Tibial nerve (tissue), 4 donors: Measurements from ENCODE around the gene PLCH2. TPM values are rescaled to one million over a fixed set of nuclear protein-coding genes. Genes with fewer than 3 reads are reported as not detected.

Experiments
- DNase-seq, 2 donors: peaks; one replicate each; pipeline ENCODE4 v3.0.0-alpha.2; 2019; ENCODE audit warnings: low spot score in 2 of 2
- H3K27ac ChIP-seq, 4 donors: fragments of 200-600 bp; sonication (generic) in 3 of 4; one replicate each; pipeline ENCODE4 v1.5.1; 2017 to 2019; ENCODE audit warnings: mild to moderate bottlenecking in 1 of 4
- H3K27me3 ChIP-seq, 2 donors: fragments of 200-600 bp; sonication (generic) in 1 of 2; one replicate each; pipeline versions ENCODE4 v1.5.1 to v1.6.0; 2017 to 2019
- H3K36me3 ChIP-seq, 3 donors: fragments of 200-600 bp; sonication (generic); one replicate each; pipeline ENCODE4 v1.5.1; 2018 to 2019
- H3K4me1 ChIP-seq, 4 donors: fragments of 200-600 bp; sonication (generic) in 3 of 4; one replicate each; pipeline ENCODE4 v1.5.1; 2017 to 2019
- H3K4me3 ChIP-seq, 4 donors: fragments of 200-600 bp; sonication (generic) in 3 of 4; one replicate each; pipeline ENCODE4 v1.5.1; 2017 to 2019; ENCODE audit warnings: mild to moderate bottlenecking in 1 of 4, moderate library complexity in 1 of 4
- H3K9me3 ChIP-seq, 4 donors: fragments of 200-600 bp; sonication (generic) in 3 of 4; one replicate each; pipeline ENCODE4 v1.5.1; 2017 to 2019
- EP300 ChIP-seq, 2 donors: sonication (generic); formaldehyde crosslinking; IDR thresholded peaks; one replicate each; pipeline ENCODE4 v1.6.1; 2017; ENCODE audit warnings: antibody characterized with exemption in 2 of 2, mild to moderate bottlenecking in 1 of 2
- POLR2A ChIP-seq, 2 donors: fragments of 450-650 bp; IDR thresholded peaks; one replicate each; pipeline ENCODE4 v1.6.1; 2017; ENCODE audit warnings: antibody characterized with exemption in 2 of 2, mild to moderate bottlenecking in 2 of 2, moderate library complexity in 2 of 2
- WGBS, 2 donors: methylation state at CpG; one replicate each; pipeline ENCODE4 v1.1.5; 2018; 5-methylcytosine and 5-hydroxymethylcytosine counted together
- total RNA-seq, 4 donors: library from RNA; depleted of rRNA; stranded (reverse); fragments of >200 nt; gene quantifications; one replicate each; pipeline ENCODE4 v1.1.0, GENCODE V29; 2016
- TF ChIP-seq, protein P1 (sequence below), 5 experiments: fragments of 200-600 bp in 3 of 5; fragments of 450-650 bp in 2 of 5; sonication (generic) in 3 of 5; IDR thresholded peaks; one replicate each; pipeline ENCODE4 v1.5.1; 2016 to 2019; ENCODE audit warnings: antibody characterized with exemption in 5 of 5, mild to moderate bottlenecking in 3 of 5, moderate library complexity in 2 of 5

PLCH2 gene
- total RNA-seq, 4 donors from 2014 or later: 0.21 to 0.59 (median 0.26) TPM

DNA sequence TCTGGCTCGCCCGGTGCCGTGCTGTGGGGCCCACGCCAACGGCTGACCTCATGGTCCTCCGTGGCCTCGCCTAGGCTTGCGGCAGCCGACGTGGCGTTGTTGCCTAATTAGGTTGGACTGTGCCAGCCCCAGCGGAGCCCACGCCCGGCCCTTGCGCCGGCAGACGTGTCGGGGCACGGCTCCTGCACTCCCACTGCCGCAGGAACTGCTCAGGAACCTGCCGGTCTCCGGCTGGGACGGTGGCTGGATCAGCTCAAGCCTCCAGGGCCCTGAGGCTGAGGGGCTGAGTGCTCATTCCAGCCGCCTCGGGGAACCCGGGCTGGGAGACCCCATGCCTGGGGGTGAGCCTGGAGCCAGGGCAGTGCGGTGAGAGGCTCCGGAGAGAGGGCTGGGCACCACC is 47.6 kb upstream of the PLCH2 start:
- no peak for DNase-seq
- no peaks in the 10 kb centered on the region for H3K4me1 ChIP-seq
- TF ChIP-seq POLR2A (IDR thresholded peaks at IDR 0.05) (no peak), EP300 (IDR thresholded peaks at IDR 0.05) (no peak)
- TF ChIP-seq, protein P1, sequence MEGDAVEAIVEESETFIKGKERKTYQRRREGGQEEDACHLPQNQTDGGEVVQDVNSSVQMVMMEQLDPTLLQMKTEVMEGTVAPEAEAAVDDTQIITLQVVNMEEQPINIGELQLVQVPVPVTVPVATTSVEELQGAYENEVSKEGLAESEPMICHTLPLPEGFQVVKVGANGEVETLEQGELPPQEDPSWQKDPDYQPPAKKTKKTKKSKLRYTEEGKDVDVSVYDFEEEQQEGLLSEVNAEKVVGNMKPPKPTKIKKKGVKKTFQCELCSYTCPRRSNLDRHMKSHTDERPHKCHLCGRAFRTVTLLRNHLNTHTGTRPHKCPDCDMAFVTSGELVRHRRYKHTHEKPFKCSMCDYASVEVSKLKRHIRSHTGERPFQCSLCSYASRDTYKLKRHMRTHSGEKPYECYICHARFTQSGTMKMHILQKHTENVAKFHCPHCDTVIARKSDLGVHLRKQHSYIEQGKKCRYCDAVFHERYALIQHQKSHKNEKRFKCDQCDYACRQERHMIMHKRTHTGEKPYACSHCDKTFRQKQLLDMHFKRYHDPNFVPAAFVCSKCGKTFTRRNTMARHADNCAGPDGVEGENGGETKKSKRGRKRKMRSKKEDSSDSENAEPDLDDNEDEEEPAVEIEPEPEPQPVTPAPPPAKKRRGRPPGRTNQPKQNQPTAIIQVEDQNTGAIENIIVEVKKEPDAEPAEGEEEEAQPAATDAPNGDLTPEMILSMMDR (IDR thresholded peaks at IDR 0.05): no peak
- no peak overlapping the region for H3K27ac ChIP-seq
- H3K4me3 ChIP-seq: no peak overlapping the region
- H3K9me3 ChIP-seq: peaks cover 0 to 14% (median 0%) of the 10 kb centered on the region in 4 donors
- WGBS, 2 donors: 89 to 90% methylated on average over 23 to 28 of the region's 28 CpGs
- H3K36me3 ChIP-seq: no peaks in the 10 kb centered on the region
- H3K27me3 ChIP-seq: peaks cover 0 to 85% of the 10 kb centered on the region in 2 donors

DNA sequence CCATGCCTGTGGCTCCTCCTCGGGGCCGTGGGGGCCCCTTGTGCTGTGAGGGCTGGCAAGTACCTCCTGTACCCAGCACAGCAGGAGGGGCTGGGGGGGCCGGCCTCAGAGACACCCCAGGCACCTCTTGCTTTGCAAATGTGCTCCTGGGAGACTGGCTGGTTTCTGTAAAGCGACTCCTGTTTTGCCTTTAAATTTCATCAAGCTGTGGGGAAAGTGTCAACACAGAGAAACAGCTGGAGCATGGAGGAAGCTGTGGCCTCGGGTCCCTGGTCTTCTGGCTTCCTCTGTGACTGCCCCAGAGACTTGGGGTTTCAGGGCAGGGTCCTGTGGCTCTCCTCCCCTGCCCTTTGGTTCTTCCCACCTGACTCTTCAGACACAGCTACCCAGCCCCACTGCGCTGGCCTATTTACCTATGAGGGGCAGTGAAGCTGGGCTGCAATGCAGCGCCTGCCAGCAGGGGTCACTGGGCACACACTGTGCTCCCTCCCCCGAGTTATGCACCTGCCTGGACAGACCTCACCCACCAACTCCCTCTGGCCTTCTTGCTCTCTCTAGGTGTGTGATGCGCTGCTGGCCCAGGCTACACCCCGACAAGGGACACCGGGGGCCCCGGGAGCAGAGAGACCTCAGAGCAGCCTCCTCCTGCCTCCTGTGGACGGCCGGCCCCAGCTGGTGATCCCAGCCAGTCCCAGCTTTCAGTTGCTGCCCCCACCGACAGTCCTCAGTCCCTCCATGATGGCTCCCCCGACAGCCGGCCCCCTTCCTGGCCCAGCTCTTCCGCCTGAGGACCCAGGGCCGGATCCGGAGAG is 46.1 kb upstream of the PLCH2 start:
- Histone ChIP-seq H3K4me3 (no peak overlapping the region), H3K27me3 (peaks cover 0 to 91% of the 10 kb centered on the region in 2 donors), H3K27ac (no peak overlapping the region), H3K36me3 (no peaks in the 10 kb centered on the region), H3K9me3 (peaks cover 0 to 12% (median 0%) of the 10 kb centered on the region in 4 donors), H3K4me1 (no peaks in the 10 kb centered on the region)
- TF ChIP-seq, protein P1 (IDR thresholded peaks at IDR 0.05): no peak
- TF ChIP-seq EP300 (IDR thresholded peaks at IDR 0.05): no peak
- no peak for TF ChIP-seq POLR2A (IDR thresholded peaks at IDR 0.05)
- WGBS, 2 donors: 79 to 83% methylated on average over 17 of the region's 20 CpGs
- DNase-seq: no peak

DNA sequence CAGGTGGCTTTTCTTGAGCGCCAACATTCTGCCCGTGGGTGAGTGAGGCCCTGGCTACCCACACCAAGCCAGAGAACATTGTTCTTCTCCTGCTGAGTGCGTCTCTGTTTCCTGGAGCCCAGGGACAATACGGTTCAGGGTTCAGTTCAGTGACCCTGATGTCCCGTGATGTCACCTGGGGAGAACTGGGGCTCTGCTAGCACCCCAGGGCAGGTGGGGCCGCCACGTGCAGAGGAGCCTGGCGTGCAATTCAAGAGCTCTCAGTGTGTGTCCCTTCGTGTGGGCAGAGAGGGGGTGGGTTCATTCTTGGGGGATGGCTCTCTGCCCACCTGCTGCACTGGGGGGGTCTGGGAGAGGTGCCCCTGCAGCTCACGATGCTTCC is 45.5 kb upstream of the PLCH2 start:
- no peaks in the 10 kb centered on the region for H3K4me1 ChIP-seq
- H3K27ac ChIP-seq: no peak overlapping the region
- peaks cover 0 to 12% (median 0%) of the 10 kb centered on the region in 4 donors for H3K9me3 ChIP-seq
- TF ChIP-seq POLR2A (IDR thresholded peaks at IDR 0.05): no peak
- TF ChIP-seq, protein P1 (IDR thresholded peaks at IDR 0.05): no peak
- TF ChIP-seq EP300 (IDR thresholded peaks at IDR 0.05): no peak
- no peak overlapping the region for H3K4me3 ChIP-seq
- peaks cover 0 to 96% of the 10 kb centered on the region in 2 donors for H3K27me3 ChIP-seq
- 70 to 72% methylated on average over 9 to 10 of the region's 10 CpGs for WGBS, 2 donors
- no peaks in the 10 kb centered on the region for H3K36me3 ChIP-seq
- DNase-seq: no peak

DNA sequence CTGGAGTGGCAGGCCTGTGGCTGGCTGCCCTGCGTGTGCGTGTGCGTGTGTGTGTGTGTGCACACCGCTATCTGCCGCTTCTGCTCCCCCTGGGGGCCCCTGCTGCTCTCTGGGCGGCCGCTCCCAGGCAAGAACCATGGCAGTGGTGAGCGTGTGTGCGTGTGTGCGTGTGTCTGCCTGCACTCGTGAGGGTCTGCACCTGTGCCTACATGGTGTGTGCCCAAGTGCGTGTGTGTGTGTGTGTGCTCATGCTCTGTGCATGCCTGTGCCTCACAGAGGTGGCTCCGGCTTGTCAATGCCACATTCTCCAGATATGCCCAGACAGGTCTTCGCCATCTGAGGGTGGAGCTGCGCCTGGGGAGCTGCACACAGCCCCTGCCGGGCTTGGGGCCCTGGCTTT is 45.0 kb upstream of the PLCH2 start:
- no peak overlapping the region for H3K27ac ChIP-seq
- no peak for TF ChIP-seq EP300 (IDR thresholded peaks at IDR 0.05)
- H3K9me3 ChIP-seq: peaks cover 0 to 12% (median 0%) of the 10 kb centered on the region in 4 donors
- no peaks in the 10 kb centered on the region for H3K36me3 ChIP-seq
- H3K4me1 ChIP-seq: no peaks in the 10 kb centered on the region
- no peak for DNase-seq
- H3K4me3 ChIP-seq: no peak overlapping the region
- H3K27me3 ChIP-seq: peaks cover 0 to 92% of the 10 kb centered on the region in 2 donors
- 63 to 100% methylated on average over 2 to 16 of the region's 16 CpGs for WGBS, 2 donors

DNA sequence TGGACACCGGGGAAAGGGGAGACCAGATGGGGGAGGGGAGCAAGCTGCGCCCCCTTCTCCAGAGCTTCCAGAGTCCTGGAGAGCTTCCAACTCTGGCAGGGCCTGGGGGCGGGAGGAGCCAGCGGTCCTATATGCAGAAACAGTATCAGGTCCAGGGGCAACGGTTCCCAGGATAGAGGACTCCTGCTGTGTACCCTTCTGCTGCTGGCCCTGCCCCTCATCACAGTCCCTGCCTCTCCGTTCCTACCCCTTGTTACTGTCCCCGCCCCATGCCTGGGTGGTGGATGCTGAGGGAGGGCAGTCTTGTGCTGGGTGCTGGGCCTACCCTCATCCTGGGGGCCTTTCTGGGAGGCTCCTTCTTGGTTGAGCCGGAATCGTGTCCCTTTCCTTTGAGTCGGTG is 44.6 kb upstream of the PLCH2 start:
- Histone ChIP-seq H3K27me3 (peaks cover 0 to 89% of the 10 kb centered on the region in 2 donors), H3K4me3 (no peak overlapping the region), H3K4me1 (no peaks in the 10 kb centered on the region), H3K9me3 (peaks cover 0 to 12% (median 0%) of the 10 kb centered on the region in 4 donors), H3K27ac (no peak overlapping the region), H3K36me3 (no peaks in the 10 kb centered on the region)
- no peak for TF ChIP-seq EP300 (IDR thresholded peaks at IDR 0.05)
- TF ChIP-seq POLR2A (IDR thresholded peaks at IDR 0.05): no peak
- TF ChIP-seq, protein P1 (IDR thresholded peaks at IDR 0.05): no peak
- WGBS, 2 donors: 52 to 57% methylated on average over 7 to 9 of the region's 10 CpGs
- no peak for DNase-seq
